GM23338 (cell line): ENCODE data around the gene ZNF287. TPM values are rescaled to one million over a fixed set of nuclear protein-coding genes. Genes with fewer than 3 reads are reported as not detected.
A peak's percentile ranks its signal among the peaks of the same experiment; 100 is the strongest.

Experiments used
- ATAC-seq: fragments of 200-7000 bp; cut with Tn5 transposase; 3 replicates; pipeline ENCODE4 v1.9.1; 2020
- DNase-seq: peaks from one replicate; pipeline ENCODE4 v3.0.0-alpha.2; 2015; ENCODE audit warnings: low spot score
- H2AFZ ChIP-seq: fragments of 200-600 bp; sonication (generic); 2 replicates; pipeline ENCODE4 v1.8.0; 2016; ENCODE audit warnings: antibody characterized with exemption, mild to moderate bottlenecking, moderate library complexity
- H3F3A ChIP-seq: fragments of 200-600 bp; sonication (generic); replicated peaks from 2 replicates; pipeline ENCODE4 v1.8.0; 2017; ENCODE audit warnings: antibody characterized with exemption, mixed run types, low read depth
- H3K27ac ChIP-seq: fragments of 200-600 bp; sonication (generic); 2 replicates; pipeline ENCODE4 v1.6.1; 2016; ENCODE audit warnings: low read depth
- H3K27me3 ChIP-seq: fragments of 200-600 bp; sonication (generic); 2 replicates; pipeline ENCODE4 v1.8.0; 2016; ENCODE audit warnings: mild to moderate bottlenecking, mixed run types, moderate library complexity; ENCODE audit not compliant: insufficient read depth
- H3K36me3 ChIP-seq: fragments of 200-600 bp; sonication (generic); 2 replicates; pipeline ENCODE4 v1.8.0; 2016; ENCODE audit warnings: mild to moderate bottlenecking; ENCODE audit not compliant: insufficient read depth
- H3K4me1 ChIP-seq: fragments of 200-600 bp; sonication (generic); 2 replicates; pipeline ENCODE4 v1.8.0; 2016; ENCODE audit warnings: mild to moderate bottlenecking, moderate library complexity; ENCODE audit not compliant: insufficient read depth
- H3K4me2 ChIP-seq: fragments of 200-600 bp; sonication (generic); 2 replicates; pipeline ENCODE4 v1.7.1; 2017; ENCODE audit warnings: mixed run types
- H3K4me3 ChIP-seq: fragments of 200-600 bp; sonication (generic); 2 replicates; pipeline ENCODE4 v1.6.1; 2016; ENCODE audit warnings: mixed run types
- H3K79me2 ChIP-seq: fragments of 200-600 bp; sonication (generic); replicated peaks from 2 replicates; pipeline ENCODE4 v1.8.0; 2017; ENCODE audit warnings: mild to moderate bottlenecking; ENCODE audit not compliant: insufficient read depth
- H3K9me2 ChIP-seq: fragments of 200-600 bp; sonication (generic); 2 replicates; pipeline ENCODE4 v1.8.0; 2017; ENCODE audit not compliant: insufficient read depth
- H4K20me1 ChIP-seq: fragments of 200-600 bp; sonication (generic); replicated peaks from 2 replicates; pipeline ENCODE4 v1.8.0; 2017; ENCODE audit warnings: mild to moderate bottlenecking; ENCODE audit not compliant: insufficient read depth
- H3K27ac Mint-ChIP-seq: 2 replicates; pipeline ENCODE4 v1.8.0; 2020; ENCODE audit warnings: inconsistent platforms, mild to moderate bottlenecking, moderate library complexity, mixed read lengths
- H3K27me3 Mint-ChIP-seq: 3 replicates; pipeline ENCODE4 v1.8.0; 2022; ENCODE audit warnings: low read depth, mild to moderate bottlenecking, moderate library complexity, mixed read lengths, inconsistent platforms; ENCODE audit not compliant: insufficient read depth, poor library complexity
- H3K36me3 Mint-ChIP-seq: 3 replicates; pipeline ENCODE4 v1.8.0; 2021; ENCODE audit warnings: low read depth, mild to moderate bottlenecking, inconsistent platforms, moderate library complexity, mixed read lengths
- H3K4me1 Mint-ChIP-seq: 3 replicates; pipeline ENCODE4 v1.8.0; 2020; ENCODE audit warnings: mild to moderate bottlenecking, inconsistent platforms, mixed read lengths
- H3K4me3 Mint-ChIP-seq: 3 replicates; pipeline ENCODE4 v1.8.0; 2021; ENCODE audit warnings: moderate library complexity, mild to moderate bottlenecking, inconsistent platforms, mixed read lengths
- H3K9me3 Mint-ChIP-seq: 3 replicates; pipeline ENCODE4 v1.8.0; 2020; ENCODE audit warnings: moderate library complexity, mild to moderate bottlenecking, inconsistent platforms, mixed read lengths
- CREB1 ChIP-seq: fragments of 250-450 bp; sonication (Bioruptor Pico); IDR thresholded peaks from 2 replicates; pipeline ENCODE4 v1.5.0; 2020; ENCODE audit warnings: low read depth, mild to moderate bottlenecking, moderate library complexity
- EZH2 ChIP-seq: fragments of 200-600 bp; sonication (generic); IDR thresholded peaks from one replicate; pipeline ENCODE4 v1.8.0; 2017; ENCODE audit warnings: antibody characterized with exemption, mild to moderate bottlenecking, low read depth; ENCODE audit not compliant: unreplicated experiment
- EZH2phosphoT487 ChIP-seq: fragments of 200-600 bp; sonication (generic); IDR thresholded peaks from one replicate; pipeline ENCODE4 v1.8.1; 2018; ENCODE audit warnings: antibody characterized with exemption; ENCODE audit not compliant: unreplicated experiment
- JUNB ChIP-seq: IDR thresholded peaks from one replicate; pipeline ENCODE4 v1.6.1; 2016; ENCODE audit warnings: antibody characterized with exemption; ENCODE audit not compliant: unreplicated experiment
- NANOG ChIP-seq: IDR thresholded peaks from 2 replicates; pipeline ENCODE4 v1.6.1; 2016; ENCODE audit warnings: antibody characterized with exemption, borderline replicate concordance
- POLR2AphosphoS5 ChIP-seq: IDR thresholded peaks from 2 replicates; pipeline ENCODE4 v1.6.1; 2016; ENCODE audit warnings: antibody characterized with exemption, low read depth
- STAT1 ChIP-seq: IDR thresholded peaks from one replicate; pipeline ENCODE4 v1.6.1; 2016; ENCODE audit warnings: antibody characterized with exemption; ENCODE audit not compliant: unreplicated experiment
- ZNF331 ChIP-seq: fragments of 250-450 bp; sonication (Bioruptor Pico); IDR thresholded peaks from 2 replicates; pipeline ENCODE4 v1.5.0; 2020; ENCODE audit warnings: low read depth, mild to moderate bottlenecking, moderate library complexity
- polyA plus RNA-seq: library from polyadenylated mRNA; unstranded; fragments of >200 nt; fragmentation: Nextera tagmentation; extraction: Ambion mirVana; gene quantifications from 2 replicates; pipeline ENCODE4 v1.2.1, GENCODE V29; 2016
- total RNA-seq: library from RNA; depleted of rRNA; stranded (reverse); fragments of >200 nt; shearing (Covaris generic); gene quantifications from 2 replicates; pipeline ENCODE4 v1.2.3, GENCODE V29; 2014
- TF ChIP-seq, protein P1 (sequence below), 2 experiments: fragments of 200-600 bp in 1 of 2; sonication (generic) in 1 of 2; conservative IDR thresholded peaks; 2 replicates each; pipeline versions ENCODE4 v1.5.1 to v1.6.1; 2016 to 2017; ENCODE audit warnings: antibody characterized with exemption in 2 of 2, low read depth in 2 of 2, mild to moderate bottlenecking in 2 of 2, moderate library complexity in 1 of 2
- TF ChIP-seq, protein P2 (sequence below): IDR thresholded peaks from one replicate; pipeline ENCODE4 v1.6.1; 2018; ENCODE audit warnings: antibody characterized with exemption; ENCODE audit not compliant: unreplicated experiment

Gene ZNF287
- total and polyA plus RNA-seq, 2 experiments from 2014 or later, result 5.1 to 8.0 TPM

DNA sequence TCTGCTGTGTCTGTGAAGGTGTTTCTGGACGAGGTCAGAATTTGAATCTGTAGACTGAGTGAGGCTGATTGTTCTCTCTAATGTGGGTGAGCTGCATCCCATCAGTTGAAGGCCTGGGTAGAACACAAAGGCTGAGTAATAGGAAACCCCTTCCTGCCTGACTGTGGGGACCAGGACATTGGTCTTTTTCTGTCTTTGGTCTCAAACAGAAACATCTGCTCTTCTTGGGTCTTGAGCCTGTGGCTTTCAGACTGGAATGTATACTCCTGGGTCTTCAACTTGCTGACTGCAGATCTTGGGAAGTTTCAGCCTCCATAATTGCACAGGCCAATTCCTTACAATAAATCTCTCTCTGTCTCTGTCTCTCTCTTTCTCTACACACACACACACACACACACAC lies 57.4 kb downstream of the ZNF287 start:
- Histone ChIP-seq H3K27me3 (no peaks in the 10 kb centered on the region), H3K79me2 (no peaks in the 10 kb centered on the region), H3K4me1 (peaks cover 16% of the 10 kb centered on the region), H3F3A (peaks cover 5% of the 10 kb centered on the region; the same call in 1 of the 2 replicates), H3K4me3 (no peak overlapping the region), H3K27ac (peak overlapping the region; percentile 42; the same call in 1 of the 2 replicates), H2AFZ (peak overlapping the region; percentile 17), H4K20me1 (no peaks in the 10 kb centered on the region), H3K36me3 (no peaks in the 10 kb centered on the region), H3K9me2 (peaks cover 3% of the 10 kb centered on the region), H3K4me2 (peak overlapping the region; percentile 27; the same call in 1 of the 2 replicates)
- peaks cover 13% of the 10 kb centered on the region for H3K27me3 Mint-ChIP-seq
- DNase-seq (no peak), ATAC-seq (no peak)
- H3K9me3 Mint-ChIP-seq, result no peaks in the 10 kb centered on the region
- TF ChIP-seq JUNB (no peak), POLR2AphosphoS5 (no peak), STAT1 (no peak)
- peaks cover 23% of the 10 kb centered on the region for H3K4me1 Mint-ChIP-seq
- H3K4me3 Mint-ChIP-seq, result no peak overlapping the region
- no peaks in the 10 kb centered on the region for H3K36me3 Mint-ChIP-seq
- peak overlapping the region; percentile 8; the same call in 1 of the 2 replicates for H3K27ac Mint-ChIP-seq

DNA sequence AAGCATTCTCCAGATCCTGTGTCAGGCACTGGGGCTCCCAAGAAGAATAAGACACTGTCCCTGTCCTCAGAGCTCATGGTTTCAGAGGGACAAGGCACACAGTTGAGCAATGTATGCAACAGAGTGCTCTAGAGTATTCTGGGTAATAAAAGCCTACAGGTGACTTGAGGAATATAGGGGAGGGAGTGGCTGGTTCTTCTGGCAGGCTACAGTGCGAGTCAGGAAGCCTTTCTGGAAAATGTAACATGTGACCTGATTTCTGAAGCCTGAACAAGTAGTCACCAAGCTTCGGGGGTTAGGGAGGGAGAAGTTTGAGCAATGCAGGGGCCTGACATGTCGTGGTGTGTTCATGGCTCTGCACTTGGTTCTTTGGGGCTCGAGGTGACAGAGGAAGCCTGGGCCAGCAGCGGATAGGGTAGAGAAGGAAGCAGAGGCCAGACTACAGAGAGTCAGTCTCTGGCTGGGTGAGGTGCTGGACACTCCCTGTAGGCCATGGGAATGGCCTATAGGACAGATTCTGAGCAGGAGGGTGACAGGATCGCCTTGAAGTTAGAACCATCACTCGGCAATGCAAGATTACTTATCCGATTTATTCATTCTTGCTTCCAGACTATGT lies 61.0 kb downstream of the ZNF287 start:
- no peak overlapping the region for H3K4me3 Mint-ChIP-seq
- H3K4me3 ChIP-seq, result no peak overlapping the region
- H2AFZ ChIP-seq, result 0 out of 2 replicates have a peak overlapping the region, but pooled peaks have one; percentile 23
- peaks cover 5% of the 10 kb centered on the region; the same call in 1 of the 2 replicates for H3F3A ChIP-seq
- H3K27me3 ChIP-seq, result no peaks in the 10 kb centered on the region
- H3K9me2 ChIP-seq, result peaks cover 9% of the 10 kb centered on the region
- H3K4me2 ChIP-seq, result no peak overlapping the region
- H4K20me1 ChIP-seq, result no peaks in the 10 kb centered on the region
- DNase-seq (no peak), ATAC-seq (no peak)
- H3K36me3 ChIP-seq, result no peaks in the 10 kb centered on the region
- H3K27ac ChIP-seq, result no peak overlapping the region
- H3K27ac Mint-ChIP-seq, result no peak overlapping the region
- peaks cover 16% of the 10 kb centered on the region for H3K4me1 ChIP-seq
- no peaks in the 10 kb centered on the region for H3K79me2 ChIP-seq
- H3K36me3 Mint-ChIP-seq, result no peaks in the 10 kb centered on the region
- H3K9me3 Mint-ChIP-seq, result no peaks in the 10 kb centered on the region
- H3K27me3 Mint-ChIP-seq, result peaks cover 9% of the 10 kb centered on the region
- H3K4me1 Mint-ChIP-seq, result peaks cover 15% of the 10 kb centered on the region
- no peak for TF ChIP-seq STAT1
- TF ChIP-seq ZNF331, result no peak
- no peak for TF ChIP-seq EZH2
- TF ChIP-seq CREB1, result no peak
- TF ChIP-seq EZH2phosphoT487, result no peak
- no peak for TF ChIP-seq JUNB
- TF ChIP-seq, protein P1, sequence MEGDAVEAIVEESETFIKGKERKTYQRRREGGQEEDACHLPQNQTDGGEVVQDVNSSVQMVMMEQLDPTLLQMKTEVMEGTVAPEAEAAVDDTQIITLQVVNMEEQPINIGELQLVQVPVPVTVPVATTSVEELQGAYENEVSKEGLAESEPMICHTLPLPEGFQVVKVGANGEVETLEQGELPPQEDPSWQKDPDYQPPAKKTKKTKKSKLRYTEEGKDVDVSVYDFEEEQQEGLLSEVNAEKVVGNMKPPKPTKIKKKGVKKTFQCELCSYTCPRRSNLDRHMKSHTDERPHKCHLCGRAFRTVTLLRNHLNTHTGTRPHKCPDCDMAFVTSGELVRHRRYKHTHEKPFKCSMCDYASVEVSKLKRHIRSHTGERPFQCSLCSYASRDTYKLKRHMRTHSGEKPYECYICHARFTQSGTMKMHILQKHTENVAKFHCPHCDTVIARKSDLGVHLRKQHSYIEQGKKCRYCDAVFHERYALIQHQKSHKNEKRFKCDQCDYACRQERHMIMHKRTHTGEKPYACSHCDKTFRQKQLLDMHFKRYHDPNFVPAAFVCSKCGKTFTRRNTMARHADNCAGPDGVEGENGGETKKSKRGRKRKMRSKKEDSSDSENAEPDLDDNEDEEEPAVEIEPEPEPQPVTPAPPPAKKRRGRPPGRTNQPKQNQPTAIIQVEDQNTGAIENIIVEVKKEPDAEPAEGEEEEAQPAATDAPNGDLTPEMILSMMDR (conservative IDR thresholded peaks at IDR 0.05; ENCODE audit: low read depth in 2 of 2), result no peak
- TF ChIP-seq, protein P2, sequence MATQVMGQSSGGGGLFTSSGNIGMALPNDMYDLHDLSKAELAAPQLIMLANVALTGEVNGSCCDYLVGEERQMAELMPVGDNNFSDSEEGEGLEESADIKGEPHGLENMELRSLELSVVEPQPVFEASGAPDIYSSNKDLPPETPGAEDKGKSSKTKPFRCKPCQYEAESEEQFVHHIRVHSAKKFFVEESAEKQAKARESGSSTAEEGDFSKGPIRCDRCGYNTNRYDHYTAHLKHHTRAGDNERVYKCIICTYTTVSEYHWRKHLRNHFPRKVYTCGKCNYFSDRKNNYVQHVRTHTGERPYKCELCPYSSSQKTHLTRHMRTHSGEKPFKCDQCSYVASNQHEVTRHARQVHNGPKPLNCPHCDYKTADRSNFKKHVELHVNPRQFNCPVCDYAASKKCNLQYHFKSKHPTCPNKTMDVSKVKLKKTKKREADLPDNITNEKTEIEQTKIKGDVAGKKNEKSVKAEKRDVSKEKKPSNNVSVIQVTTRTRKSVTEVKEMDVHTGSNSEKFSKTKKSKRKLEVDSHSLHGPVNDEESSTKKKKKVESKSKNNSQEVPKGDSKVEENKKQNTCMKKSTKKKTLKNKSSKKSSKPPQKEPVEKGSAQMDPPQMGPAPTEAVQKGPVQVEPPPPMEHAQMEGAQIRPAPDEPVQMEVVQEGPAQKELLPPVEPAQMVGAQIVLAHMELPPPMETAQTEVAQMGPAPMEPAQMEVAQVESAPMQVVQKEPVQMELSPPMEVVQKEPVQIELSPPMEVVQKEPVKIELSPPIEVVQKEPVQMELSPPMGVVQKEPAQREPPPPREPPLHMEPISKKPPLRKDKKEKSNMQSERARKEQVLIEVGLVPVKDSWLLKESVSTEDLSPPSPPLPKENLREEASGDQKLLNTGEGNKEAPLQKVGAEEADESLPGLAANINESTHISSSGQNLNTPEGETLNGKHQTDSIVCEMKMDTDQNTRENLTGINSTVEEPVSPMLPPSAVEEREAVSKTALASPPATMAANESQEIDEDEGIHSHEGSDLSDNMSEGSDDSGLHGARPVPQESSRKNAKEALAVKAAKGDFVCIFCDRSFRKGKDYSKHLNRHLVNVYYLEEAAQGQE, result no peak
- TF ChIP-seq NANOG, result no peak
